ENCODE measurements around the gene PANK1.
A peak's percentile ranks its signal among the peaks of the same experiment; 100 is the strongest.
"Not testable (repeated sequence)": the region's sequence is repeated elsewhere in the genome, so short reads cannot be mapped to it uniquely, and the experiment has no call there.

Gene PANK1

DNA sequence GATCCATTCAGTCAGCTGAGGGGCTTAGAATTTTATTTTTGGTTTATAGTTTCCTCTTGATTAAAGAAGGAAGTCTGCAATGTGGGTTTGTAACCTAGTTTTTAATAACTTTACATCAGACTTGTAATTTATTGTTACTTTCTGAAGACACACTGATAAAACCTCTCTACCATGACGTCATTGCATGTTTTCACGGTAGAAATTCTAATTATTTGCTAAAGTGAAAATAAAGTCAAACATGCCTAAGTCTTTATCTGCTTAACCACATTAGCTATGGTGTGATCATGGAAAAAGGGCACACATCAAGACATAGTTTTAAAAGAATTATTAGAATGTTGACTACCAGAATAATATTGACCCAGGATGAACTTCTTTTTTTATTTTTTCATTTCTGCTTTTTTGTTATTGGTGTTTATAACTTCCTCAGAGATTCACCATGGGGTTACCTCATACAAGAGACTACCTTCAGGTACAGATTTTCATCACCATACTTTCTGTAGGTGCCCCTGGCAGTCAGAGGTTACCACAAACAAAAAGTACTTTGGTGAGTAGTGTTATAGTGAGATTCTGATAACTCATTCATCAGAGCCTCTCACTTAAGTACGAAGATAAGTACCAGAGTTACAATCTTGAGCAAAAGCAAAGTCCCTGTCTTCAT is 7.0 kb upstream of the PANK1 start:
- no peak for DNase-seq

DNA sequence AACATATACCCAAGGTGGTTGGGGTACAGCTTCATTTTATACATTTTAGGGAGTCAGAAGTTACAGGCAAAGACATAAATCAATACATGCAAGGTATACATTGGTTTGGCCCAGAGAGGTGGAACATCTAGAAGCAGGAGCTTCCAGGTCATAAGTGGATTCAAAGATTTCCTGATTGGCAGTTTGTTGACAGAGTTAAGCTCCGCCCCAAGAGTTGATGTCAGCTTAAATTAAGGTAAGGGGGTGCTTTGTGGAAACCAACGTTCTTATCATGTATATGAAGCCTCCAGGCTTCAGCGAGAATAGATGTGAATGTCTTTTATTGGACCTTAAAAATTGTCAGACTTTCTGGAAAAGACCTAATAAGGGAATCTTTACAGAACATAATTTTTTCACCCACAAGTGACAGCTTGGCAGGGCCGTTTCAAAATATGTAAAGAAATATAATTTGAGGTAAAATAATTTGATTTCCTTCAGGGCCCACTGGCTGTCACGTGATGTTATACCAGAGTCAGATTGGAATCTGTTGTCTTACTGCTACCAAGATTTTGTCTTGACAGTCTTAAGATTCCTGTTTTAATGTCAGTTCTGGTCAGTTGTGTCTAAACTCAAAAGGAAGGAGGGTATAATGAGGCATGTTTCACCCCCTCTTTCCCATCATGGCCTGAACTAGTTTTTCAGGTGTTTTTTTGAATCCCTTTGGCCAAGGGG is 6.3 kb upstream of the PANK1 start:
- no peak for DNase-seq

DNA sequence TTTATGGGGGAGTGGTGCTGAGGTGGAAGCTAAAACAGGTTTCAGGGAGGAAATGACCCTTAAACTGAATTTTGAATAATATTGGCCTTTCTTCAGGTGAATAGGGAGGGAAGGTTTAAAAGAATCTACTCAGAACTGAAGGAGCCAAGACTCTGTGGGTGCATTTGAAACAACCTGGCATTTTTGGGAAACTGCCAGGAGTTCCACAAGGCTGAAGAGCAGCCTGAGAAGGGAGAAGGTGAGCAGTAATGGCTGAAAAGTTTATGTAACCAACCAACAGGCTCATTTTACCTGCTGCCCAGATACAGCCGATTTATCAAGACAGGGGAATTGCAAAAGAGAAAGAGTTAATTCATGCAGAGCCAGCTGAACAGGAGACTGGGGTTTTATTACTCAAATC is 4.0 kb upstream of the PANK1 start:
- DNase-seq, result peak; percentile 24

DNA sequence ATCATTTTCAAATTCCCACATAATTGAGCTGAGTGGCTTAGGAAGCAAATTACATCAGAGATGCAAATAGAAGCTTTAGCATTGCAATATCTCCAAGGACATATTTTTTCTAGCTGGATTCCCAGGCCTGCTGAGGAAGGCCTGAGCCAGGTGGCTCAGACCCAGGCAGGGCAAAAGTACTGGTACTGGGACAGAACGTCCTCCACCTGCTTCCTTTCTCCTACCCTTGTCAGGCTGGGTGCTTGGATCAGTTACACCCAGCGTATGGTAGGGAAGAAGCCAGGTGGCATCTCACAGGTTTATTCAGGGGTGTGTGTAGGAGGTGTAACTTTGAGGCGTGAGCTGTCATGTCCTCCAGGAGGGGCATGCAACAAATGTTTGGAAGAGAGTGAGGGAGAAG is 3.0 kb upstream of the PANK1 start:
- peak; percentile 1 for DNase-seq

DNA sequence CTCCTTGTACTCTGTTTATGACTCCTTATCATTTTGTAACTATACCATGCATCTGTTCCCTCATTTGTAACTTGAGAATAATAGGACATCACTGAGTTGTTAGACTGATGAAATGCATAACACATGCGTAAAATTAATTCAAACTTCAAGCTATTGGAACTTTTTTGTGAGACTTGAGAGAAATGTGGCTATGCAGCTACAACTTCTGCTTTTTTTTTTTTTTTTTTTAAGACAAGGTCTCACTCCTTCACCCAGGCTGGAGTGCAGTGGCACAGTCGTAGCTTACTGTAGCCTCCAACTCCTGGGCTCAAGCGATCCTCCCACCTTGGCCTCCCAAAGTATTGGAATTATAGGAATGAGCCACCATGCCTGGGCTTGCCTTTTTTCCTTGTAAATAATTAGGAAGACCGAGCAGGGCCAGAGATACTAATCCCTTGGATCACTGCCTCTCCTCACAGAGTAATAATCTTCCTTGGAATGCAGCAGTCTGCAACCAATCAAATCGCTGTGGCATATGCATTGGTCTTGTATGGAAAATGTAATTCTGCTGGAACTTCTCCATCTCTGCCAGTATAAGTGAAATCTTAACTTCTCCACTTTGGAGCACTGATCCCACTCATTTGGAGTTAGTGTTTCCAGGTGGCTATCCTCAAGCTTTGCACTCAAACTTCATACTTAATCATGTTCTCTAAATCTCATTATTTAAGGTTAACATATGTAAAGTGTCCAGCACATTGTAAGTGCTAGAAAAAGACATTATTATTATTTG is 2.0 kb upstream of the PANK1 start:
- DNase-seq, result no peak

DNA sequence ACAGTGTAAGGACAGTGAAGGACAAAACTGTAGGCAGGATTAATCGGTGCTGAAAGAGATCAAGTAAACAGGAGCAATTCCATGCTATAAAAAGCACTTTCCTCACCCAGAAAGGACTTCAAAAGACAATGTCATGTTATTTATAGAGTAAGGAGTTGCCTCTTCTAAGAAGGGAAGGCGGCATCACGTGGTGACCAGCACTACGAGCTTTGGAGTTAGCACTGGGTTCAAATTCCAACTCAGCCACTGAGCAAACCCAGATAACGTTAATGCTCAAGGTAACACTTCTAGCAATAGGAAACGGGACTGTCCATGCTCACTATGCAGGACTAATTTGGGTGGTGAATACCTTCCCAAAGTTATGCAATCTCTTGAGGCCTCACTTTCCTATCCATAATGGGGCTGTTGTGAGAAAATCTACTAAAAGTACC is 715 bp upstream of the PANK1 start:
- no peak for DNase-seq

DNA sequence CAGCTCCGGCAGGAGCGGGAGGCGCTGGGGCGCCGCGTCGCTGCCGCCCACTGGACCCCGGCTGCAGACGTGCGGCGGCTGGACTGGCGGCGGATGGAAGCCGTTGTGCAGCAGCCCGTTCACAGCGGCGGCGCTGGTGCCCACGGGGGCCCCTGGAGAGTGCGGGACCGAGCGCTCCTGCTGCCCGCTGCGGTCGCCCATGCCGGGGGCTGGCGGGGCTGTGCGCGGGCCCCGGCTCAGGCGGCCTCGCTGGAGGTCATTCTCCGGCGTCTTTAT is 413 bp downstream of the PANK1 start:
- DNase-seq, result no peak

DNA sequence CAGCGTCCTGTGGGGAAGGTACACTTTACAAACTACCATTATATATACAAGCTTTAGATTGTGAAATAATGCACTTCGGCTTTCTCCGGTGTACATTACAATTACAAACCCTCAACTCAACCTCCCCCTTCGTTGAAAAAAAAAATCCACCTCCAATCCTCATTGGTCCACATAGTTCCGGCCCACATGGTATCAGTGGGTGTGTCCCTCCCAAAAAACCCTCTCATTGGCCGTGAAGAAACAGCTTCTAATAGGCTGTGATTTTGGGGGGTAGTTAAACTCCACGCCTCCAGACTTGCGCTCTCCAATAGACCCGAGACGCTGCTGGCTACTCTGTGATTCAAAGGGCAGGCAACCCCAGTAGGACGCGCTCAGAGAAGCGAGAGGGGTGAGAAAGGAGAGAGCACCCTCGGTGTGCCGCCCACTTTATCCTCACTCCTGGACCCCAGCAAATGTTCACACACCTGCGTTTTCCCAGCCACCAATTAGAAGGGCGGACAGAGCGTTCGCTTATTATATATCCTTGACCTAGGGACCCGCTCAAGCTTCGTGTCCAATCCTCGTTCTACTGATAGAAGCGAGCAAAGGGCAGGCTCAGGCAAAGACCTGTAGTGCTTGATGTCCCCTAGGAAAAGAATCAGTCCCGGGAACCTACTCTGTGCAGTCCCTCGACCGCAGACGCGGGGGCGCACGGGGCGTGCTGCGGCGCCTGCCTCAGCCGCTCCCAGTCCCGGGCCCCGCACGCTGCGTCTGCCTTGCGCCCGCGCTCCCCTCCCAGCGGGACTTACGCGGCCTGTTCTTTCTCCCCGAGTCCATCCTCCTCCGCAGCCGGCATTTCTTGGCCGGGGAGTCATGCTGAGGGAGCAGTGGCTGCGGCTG is 991 bp downstream of the PANK1 start:
- DNase-seq, result peak; percentile 90

DNA sequence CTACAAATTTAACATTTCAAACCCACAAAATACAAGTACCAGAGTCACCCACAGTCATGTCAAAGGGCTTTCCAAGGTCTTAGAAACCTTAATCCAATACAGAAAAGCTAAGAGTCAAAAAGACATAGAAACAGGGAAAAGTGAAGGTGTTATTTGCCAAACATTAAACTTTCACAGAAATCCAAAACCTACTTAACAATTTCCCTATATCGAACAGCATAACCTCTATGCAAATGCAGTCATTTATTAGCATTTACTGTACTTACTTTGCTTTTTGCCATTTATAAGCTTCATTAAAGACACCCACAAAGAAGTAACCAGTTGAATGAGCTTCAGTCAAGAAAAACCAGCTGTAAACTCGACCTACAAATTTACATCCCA is 1.6 kb downstream of the PANK1 start:
- no peak for DNase-seq

DNA sequence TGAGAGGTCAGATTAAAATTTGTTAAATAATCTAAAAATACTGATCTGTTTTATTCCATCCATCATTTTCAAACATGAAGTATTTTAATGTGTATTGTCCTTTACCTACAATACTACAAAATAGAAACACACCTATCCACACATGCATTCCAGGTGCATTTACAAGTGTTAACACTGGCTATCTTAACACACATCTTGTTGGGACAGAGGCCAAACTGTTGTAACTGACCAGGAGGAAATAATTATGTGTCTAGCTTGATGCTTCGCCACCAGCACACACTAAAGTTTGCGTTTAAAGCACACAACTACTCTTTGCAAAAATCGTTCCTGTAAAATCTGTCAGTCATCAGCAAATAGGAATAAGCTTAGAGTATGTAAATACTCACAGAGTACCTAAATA is 2.8 kb downstream of the PANK1 start:
- DNase-seq, result no peak

DNA sequence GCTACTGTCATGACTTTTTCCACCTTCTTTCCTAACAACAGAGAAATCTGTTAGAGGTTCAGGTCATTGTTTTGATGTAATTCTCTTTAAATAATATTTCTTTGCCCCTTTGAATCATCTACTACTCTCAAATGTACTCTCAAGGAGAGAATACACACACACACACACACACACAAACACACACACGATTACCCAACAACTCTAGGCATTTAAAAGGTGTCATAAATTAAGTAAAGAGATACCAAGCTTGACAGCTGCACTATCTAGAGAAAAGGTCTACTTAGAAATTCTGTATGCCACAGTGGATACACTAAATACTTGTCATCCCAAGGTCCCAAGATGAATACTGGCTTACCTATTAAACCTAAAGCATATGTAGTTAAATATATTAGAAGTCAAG is 4.8 kb downstream of the PANK1 start:
- no peak for DNase-seq

DNA sequence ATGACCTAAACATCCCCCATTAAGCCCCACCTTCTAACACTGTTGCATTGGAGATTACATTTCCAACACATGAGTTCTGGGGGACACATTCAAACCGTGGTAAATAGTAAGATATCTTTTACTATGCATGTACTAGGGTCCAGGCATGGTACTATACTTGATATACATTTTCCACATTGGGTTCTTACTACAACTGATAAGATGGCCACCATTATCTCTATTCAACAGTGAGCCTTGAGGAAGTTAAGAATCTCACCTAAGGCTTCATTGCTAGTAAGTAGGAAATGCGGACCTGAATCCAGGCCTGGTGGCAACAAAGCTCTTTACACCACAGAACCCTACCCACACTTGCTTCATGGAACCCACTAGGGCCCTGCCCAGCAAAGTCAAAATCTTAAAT is 5.7 kb downstream of the PANK1 start:
- no peak for DNase-seq

DNA sequence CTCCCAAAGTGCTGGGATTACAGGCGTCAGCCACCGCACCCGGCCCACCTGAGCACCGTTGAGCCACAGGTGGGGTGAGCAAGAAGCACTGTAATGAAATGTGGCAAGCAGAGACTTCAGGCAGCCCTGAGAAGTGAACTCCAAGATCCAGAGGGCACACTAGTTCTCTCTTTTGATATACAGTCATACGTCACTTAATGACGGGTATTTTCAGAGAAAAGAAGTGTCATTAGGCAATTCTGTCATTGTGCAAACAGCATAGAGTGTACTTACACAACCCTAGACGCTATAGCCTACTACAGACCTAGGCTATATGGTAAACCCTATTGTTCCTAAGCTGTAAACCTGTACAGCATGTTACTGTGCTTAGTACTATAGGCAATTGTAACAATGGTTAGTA is 7.9 kb downstream of the PANK1 start:
- DNase-seq, result no peak

DNA sequence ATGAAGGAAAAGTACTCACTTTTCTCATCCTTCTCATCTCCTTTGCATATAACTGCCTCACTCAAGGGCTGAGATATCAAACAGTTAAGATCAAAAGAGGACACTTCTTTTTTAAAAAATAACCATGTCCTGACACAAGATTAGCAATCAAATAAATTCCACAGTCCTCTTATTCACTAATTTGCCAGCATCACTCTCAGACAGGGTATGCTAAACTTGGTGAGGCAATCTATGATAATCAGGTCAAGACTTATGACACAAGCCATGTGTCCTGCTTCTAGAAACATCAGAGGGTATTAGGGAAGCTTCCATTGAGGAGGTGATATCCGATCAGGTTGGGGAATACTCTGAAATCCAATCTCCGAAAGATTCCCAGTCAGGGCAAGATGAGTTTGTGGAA is 10.4 kb downstream of the PANK1 start:
- no peak for DNase-seq

DNA sequence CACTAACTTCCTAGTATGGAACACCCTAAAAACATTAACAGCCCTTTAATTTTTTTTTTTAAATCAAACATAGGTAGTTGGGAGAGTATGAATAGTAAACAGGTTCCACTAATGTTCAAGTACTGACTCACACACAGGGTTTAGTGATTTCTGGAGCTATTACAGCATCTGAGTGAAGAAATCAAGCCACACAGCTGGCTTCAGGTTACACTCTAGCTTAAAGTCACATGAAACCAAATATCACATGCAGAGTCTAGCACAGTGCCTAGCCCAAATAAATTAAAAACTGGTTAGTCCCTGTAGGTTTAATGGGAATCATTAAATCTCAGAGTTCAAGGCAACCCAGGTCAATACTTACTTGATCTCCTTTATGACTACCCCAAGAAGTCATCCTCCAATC is 11.6 kb downstream of the PANK1 start:
- no peak for DNase-seq

DNA sequence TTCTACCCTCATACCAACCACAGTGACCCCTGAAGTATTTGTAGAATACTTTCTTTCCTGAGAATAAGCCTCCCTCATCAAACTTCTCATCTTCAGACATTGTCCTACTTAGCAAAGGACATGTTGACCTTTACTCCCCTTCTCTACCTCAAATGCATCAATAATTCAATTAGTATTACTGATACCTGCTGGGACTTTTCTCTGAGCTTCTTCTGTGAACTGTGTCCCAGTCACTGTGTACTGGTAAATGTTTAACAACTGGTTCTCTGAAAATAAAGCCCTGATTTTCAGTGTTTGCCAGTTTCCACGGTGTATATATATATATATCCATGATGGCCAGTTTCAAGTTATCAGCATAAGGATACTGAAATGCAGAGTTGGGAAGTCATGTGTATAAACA is 12.2 kb downstream of the PANK1 start:
- no peak for DNase-seq

DNA sequence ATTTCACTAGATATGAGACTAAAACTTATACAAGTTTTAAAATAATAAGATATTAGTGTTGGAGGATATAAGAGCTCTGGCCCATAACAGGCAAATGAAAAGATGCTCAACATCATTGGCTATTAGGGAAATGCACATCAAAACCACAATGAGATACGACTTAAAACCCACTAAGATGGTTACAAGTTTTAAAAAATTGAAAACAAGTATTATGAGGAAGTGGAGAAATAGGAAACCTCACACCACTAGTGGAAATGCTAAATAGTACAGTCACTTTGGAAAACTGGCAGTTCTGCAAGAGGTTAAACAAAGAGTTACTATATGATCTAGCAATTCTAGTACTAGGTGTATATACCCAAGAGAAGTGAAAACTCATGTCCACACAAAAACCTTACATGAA is 17.2 kb downstream of the PANK1 start:
- no peak for DNase-seq

DNA sequence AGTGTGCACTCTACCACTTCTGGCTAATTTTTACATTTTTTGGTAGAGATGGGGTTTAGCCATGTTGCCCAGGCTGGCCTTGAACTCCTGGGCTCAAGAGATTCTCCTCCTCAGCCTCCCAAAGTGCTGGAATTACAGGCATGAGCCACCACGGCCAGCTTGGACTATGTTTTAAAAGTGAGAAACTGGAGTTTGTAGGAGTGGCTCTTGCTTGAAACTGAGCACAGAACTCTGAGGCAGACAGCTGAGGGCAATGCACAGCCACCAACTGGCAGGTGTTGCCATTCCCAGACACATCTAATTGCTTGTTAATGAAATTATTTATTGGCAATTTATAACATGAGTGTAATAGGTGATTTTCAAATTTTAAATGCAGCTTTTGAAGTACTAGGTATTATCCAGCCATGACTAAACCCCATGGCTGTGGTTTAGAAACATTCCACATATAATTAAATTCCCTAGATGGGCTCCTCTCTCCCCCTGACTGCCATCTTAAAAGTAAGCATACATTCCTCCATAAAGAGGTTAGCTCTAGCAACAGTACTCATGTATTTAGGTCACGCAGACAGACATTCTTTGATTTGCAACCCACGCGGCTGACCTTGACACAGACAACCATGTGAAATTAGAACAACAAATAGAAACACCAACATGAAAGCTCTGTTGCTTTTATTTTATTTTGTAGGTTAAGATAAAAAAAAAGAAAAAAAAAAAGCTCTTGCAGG is 19.8 kb downstream of the PANK1 start:
- DNase-seq, result no peak

DNA sequence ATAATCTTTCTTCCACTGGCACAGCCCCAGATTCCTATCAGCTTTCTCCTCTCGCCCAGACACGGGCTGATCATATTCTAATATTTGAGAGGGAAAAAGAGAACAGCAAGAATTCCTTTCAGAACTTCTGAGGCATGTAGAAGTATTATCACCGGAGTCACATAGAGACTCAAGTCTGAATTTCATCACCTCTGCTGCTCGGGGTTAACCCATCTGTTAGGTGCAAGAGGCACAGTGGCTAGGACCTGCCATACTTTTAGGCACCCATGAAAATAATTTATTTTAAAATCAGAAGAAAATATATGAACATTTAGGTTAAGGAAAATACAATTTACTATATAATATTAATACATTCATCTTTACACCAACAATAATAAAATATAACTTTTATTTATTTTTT is 21.0 kb downstream of the PANK1 start:
- no peak for DNase-seq

DNA sequence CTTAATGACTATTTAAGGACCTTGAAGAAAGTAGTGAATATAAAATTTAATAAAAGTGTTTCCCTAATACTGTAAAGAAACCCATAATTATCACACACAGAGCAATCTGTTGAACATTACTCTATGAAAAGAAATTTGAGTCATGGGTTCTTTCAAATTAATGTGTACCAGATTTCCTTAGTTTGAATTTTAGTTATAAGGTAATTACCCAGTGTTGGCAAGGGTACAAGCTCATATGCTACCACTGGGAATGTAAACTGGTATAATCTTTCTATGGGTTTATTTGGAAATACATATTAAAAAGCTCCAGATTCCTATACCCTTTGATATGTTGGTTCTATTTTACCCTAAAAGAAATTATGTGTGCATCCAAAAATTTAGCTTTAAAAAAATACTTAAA is 22.9 kb downstream of the PANK1 start:
- DNase-seq, result no peak

DNA sequence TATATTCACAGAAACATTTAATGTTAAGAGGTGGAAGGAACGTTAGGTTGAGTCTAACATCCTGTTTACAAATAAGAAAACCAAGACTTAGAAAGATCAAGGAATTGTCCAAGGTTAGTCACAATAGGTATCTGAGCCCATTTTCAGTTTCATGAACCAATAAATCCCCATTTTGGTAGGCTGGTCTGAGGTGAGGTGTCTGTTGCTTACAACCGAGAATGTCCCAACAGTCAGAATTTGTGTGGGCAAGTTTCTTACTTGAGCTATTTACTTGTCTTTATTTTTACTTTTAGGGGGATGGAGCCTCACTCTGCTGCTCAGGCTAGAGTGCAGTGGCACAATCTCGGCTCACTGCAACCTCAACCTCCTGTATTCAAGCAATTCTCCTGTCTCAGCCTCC is 23.6 kb downstream of the PANK1 start:
- DNase-seq, result no peak

DNA sequence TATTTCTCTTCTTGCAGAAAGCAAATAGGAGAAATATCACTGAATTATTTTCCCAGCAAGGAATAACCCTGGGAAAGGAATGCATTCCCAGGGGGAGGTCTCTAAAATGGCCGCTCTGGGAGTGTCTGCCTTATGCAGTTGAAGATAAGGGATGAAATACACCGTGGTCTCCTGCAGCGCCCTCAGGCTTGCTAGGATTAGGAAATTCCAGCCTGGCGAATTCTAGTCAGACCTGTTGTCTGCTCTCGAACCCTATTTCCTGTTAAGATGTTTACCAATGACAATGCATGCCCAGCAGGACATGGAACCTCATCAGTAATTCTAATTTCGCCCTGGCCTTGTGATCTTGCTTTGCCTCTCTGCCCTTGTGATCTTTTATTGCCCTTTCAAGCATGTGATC is 24.7 kb downstream of the PANK1 start:
- DNase-seq, result not testable (repeated sequence)

DNA sequence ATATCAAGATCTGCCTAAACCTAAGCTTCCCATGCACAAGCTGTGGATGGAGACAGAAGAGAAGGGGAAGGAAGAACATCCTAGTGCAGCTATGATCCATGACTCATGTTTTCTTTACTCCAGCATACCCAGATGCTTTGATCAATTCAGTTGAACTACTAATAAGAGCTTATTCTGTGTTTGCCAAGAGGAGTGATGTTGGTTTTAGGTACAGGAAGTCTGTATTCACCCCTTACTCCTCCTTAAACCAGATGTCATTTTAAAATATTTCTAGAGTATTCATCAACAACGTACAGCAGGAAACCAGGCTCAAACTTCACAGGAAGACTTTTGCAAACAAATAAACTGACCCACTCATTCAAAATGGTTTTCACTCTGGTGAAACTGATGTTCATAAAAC is 29.2 kb downstream of the PANK1 start:
- no peak for DNase-seq

Data from NCI-H2171 (cell line).